Measurements from ENCODE around the gene ZBTB37.

GRCh38 chr1:173821680-173822079 is 46.5 kb upstream of the ZBTB37 start:
- TF ChIP-seq CTCF (IDR thresholded peaks at IDR 0.05; ENCODE audit: low read depth, low read length, missing input control) (no peak), RXRA (IDR thresholded peaks at IDR 0.05) (no peak), RAD21 (IDR thresholded peaks at IDR 0.05) (no peak), REST (IDR thresholded peaks at IDR 0.05) (no peak), JUND (IDR thresholded peaks at IDR 0.05) (no peak), TAF1 (conservative IDR thresholded peaks at IDR 0.05) (no peak)
